Activated naive CD8-positive, alpha-beta T cell treated with anti-CD3 and anti-CD28 coated beads, Interleukin-2, amount 50 U/mL, for 16 hours (primary cell): ENCODE data around the gene ADPRHL1.
"Not testable (repeated sequence)": the region's sequence is repeated elsewhere in the genome, so short reads cannot be mapped to it uniquely, and the experiment has no call there.

Source experiments
- DNase-seq: peaks from one replicate; pipeline ENCODE4 v3.0.0-alpha.2; 2020; ENCODE audit warnings: low read depth, low spot score

ADPRHL1 gene

GRCh38 chr13:113479179-113479578 is 25.9 kb upstream of the ADPRHL1 start:
- DNase-seq, result no peak

- DNase-seq, result no peak
Measured at GRCh38 chr13:113477724-113478123, 24.4 kb upstream of the ADPRHL1 start.

DNA sequence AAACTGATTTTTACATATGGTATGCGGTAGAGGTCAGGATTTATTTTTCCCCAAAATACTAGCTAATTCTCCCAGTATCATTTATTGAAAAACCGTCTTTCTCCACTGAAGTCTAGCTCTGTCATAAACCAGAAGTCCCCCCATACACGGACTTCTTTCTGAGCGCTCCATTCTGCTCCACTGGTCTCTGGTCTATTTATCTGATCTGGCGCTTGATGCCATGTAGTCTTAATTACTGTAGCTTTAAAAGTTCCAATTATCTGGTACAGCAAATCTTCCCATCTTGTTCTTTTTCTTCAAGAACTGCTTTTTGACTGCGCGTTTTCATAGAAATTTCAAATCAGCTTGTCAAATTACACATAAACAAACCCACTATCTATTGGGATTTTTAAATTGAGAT is 23.5 kb upstream of the ADPRHL1 start:
- DNase-seq, result no peak

GRCh38 chr13:113475911-113476310 is 22.6 kb upstream of the ADPRHL1 start:
- no peak for DNase-seq

DNA sequence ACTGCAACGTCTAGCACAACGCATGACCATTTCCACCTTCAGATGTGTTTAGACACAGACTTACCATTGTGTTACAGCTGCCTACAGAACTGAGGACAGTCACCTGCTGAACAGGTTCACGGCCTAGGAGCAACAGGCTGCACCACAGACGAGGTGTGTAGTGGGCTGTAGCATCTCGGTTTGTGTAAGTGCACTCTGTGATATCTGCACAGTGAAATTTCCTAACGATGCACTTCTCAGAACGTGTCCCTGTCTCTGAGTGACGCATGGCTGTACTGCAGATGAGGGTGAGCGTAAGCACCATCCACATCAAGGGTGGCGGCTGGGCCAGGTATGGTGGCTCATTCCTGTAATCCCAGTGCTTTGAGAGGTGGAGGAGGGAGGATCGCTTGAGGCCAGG is 22.0 kb upstream of the ADPRHL1 start:
- no peak for DNase-seq

GRCh38 chr13:113474179-113474578 is 20.9 kb upstream of the ADPRHL1 start:
- no peak for DNase-seq

DNA sequence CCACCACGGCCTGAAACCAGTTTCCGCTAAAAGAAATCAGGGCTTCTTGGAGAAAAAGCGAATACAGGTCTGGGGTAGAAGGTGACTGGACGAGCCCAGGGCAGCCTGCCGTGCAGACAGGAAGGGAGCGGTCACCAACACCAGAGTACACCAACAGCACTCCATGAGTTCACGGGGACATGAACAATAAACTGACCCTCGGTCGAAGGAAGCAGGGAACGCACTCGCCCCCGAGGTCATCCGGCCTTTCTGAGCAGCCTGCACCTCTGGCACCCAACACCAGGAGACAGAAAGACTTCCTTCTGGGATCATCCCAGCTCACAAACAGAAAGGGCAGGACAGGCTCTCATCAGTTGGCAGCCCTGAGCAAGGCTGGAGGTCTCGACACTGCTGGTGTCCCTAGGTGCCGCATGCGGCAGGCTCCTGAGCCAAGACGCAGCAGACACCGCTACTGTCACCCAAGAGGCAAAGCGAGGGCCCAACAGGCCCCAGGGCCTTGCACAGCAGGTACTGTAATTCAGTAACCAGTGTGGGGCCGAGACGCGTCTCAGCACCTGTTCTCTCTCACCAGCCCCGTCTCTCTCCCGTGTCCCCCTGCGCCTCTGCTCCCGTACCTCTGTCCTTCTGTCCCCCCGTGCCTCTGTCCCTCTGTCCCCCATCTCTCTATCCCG is 19.2 kb upstream of the ADPRHL1 start:
- no peak for DNase-seq

DNA sequence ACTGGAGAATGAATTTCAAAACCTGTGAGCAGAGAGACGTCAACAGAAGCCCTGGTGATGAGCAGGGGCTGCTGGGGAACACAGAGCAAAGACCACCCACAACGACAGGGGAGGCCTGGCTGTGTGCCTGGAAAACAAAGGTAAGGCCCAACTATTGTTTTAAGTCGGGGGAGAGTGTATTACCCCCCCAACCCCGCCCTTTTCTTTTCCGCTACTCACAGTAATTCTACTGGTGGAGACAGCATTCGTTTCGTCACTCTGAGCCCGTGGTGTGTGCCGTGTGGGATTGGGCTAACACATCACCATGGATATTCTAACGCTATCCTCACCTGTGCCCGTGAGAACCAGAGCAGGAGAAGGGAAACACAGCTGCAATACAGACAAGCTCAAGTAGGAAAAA is 18.6 kb upstream of the ADPRHL1 start:
- no peak for DNase-seq

- not testable (repeated sequence) for DNase-seq
Measured at GRCh38 chr13:113470635-113471163, 17.4 kb upstream of the ADPRHL1 start.

- DNase-seq, result no peak
Measured at GRCh38 chr13:113470073-113470472, 16.8 kb upstream of the ADPRHL1 start.

- DNase-seq, result no peak
Measured at GRCh38 chr13:113469582-113469981, 16.3 kb upstream of the ADPRHL1 start.

DNA sequence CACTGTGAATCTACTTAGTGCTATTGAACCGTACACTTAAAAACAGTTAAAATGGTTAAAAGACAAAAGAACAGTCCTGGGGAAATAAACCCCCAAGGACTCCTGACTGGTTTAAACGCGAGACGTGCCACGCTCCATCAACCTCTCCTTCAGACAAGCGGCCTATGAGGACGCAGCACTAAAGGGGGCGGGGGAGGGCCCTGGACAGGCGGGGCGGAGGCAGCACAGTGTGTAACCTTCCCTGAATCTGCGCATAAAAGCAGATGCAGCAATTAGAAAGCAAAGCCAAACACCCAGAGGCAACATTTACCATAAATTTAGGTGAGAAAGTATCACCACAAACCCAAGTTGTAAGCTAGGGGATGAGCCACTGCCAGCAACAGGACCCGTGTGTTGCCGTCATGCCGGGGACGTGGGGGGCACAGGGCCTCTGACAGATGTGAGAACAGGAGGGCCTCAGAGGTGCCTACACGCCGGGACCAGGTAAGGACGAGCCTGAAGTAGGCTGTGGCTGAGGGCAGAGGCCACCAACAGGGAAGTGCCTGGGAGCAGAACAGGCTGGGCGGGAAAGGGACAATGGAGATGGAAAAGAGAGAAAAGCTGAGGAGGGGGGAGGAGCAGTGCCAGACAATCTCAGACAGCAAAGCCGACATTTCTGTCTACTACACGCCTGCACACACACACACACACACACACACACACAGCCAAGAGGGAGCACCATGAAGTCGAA is 15.3 kb upstream of the ADPRHL1 start:
- DNase-seq, result no peak

GRCh38 chr13:113468029-113468428 is 14.7 kb upstream of the ADPRHL1 start:
- no peak for DNase-seq

DNA sequence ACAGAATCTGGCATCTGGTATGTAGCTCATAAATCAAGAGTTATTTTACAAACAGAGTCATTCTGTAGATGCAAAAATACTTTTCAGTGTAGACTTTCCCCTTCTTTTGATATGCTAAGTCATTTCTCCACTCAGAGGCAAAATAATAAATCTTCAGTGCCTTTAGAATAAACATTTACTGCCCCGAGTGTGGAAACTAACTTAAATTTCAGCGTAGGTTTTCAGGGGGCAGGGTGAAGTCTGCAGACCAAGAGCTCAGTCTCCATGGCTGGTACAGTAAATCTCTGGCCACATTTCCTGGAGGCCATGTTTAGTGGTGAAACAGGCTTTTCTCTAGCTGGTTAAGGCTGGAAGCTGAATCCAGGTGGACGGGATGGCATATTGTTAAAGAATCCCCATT is 13.1 kb upstream of the ADPRHL1 start:
- DNase-seq, result no peak

GRCh38 chr13:113465300-113465699 is 12.0 kb upstream of the ADPRHL1 start:
- DNase-seq, result no peak

DNA sequence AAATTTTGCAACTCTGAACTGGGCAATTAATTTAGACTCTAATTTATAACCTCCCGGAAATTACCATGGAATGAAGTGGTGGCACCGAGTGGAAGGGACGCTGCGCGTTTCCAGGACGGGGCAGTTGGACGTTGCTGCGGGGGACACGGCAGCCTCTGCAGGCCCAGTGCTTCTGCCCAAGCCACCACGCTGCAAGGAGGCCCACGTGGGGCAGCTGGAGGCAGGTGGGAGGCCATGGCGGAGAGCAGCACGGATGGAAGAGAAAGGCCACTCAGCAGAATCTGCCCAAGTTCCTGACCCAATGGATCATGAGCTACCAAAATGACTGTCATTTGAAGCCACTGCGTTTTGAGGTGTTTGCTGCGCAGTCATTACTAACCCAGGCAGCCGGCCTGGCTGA is 11.2 kb upstream of the ADPRHL1 start:
- DNase-seq, result no peak

- DNase-seq, result no peak
Measured at GRCh38 chr13:113461022-113461751, 7.9 kb upstream of the ADPRHL1 start.

GRCh38 chr13:113460599-113460998 is 7.3 kb upstream of the ADPRHL1 start:
- no peak for DNase-seq

- no peak for DNase-seq
Measured at GRCh38 chr13:113460064-113460555, 6.8 kb upstream of the ADPRHL1 start.

GRCh38 chr13:113458253-113459065 is 5.2 kb upstream of the ADPRHL1 start:
- no peak for DNase-seq

DNA sequence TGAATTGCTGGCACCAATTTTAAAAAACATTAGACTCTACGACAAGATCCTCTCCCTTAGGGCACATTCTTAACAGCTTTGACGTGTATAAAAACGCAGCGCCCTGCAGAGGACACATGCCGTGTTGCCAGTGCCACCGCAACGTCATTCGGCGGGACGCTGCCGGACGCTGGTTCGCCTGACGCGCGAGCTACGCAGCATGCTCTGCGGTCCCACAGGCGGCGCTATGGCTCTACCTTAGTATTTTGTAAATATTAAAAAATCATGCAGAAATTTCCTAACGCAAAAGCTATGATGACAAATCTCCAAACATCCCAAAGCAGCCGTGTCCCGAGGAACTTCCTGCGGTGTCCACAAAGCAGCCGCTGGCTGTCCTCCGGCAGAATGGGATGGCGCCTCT is 4.2 kb upstream of the ADPRHL1 start:
- no peak for DNase-seq
